Trophoblast cell (in vitro differentiated cells and primary cell): ENCODE measurements around the gene LRWD1.
"Not testable (repeated sequence)": the region's sequence is repeated elsewhere in the genome, so short reads cannot be mapped to it uniquely, and the experiment has no call there.

ENCODE experiments used
- DNase-seq, 2 donors: peaks; one replicate each; pipeline ENCODE4 v3.0.0-alpha.2; 2016
- H2AFZ ChIP-seq: 2 replicates; pipeline ENCODE4 v1.6.1; 2013; ENCODE audit warnings: low read length, moderate library complexity, mild to moderate bottlenecking; ENCODE audit not compliant: insufficient read depth, poor library complexity
- H2AK5ac ChIP-seq: 2 replicates; pipeline ENCODE4 v1.6.1; 2013; ENCODE audit warnings: mild to moderate bottlenecking, low read length
- H2BK120ac ChIP-seq: 2 replicates; pipeline ENCODE4 v1.6.1; 2013; ENCODE audit warnings: low read length, mild to moderate bottlenecking, moderate library complexity; ENCODE audit not compliant: insufficient read depth, poor library complexity
- H2BK12ac ChIP-seq: 2 replicates; pipeline ENCODE4 v1.6.1; 2013; ENCODE audit warnings: mild to moderate bottlenecking, low read length, moderate library complexity
- H2BK5ac ChIP-seq: 2 replicates; pipeline ENCODE4 v1.6.1; 2013; ENCODE audit warnings: low read length, low read depth, moderate library complexity, mild to moderate bottlenecking; ENCODE audit not compliant: poor library complexity
- H3K14ac ChIP-seq: 2 replicates; pipeline ENCODE4 v1.6.1; 2013; ENCODE audit warnings: mild to moderate bottlenecking, low read length
- H3K18ac ChIP-seq: 2 replicates; pipeline ENCODE4 v1.6.1; 2013; ENCODE audit warnings: mild to moderate bottlenecking, low read length
- H3K23ac ChIP-seq: 2 replicates; pipeline ENCODE4 v1.6.1; 2013; ENCODE audit warnings: low read length
- H3K27ac ChIP-seq: 2 replicates; pipeline ENCODE4 v1.5.1; 2013; ENCODE audit warnings: low read depth, mild to moderate bottlenecking, inconsistent platforms, low read length, moderate library complexity
- H3K27me3 ChIP-seq: 2 replicates; pipeline ENCODE4 v1.6.1; 2013; ENCODE audit warnings: inconsistent platforms, mild to moderate bottlenecking, low read length, moderate library complexity; ENCODE audit not compliant: insufficient read depth
- H3K36me3 ChIP-seq, 2 experiments: 1 replicate in 1 of 2; 2 replicates in 1 of 2; pipeline ENCODE4 v1.6.1; 2013; ENCODE audit warnings: low read length in 2 of 2, mild to moderate bottlenecking in 2 of 2, moderate library complexity in 1 of 2; ENCODE audit not compliant: insufficient read depth in 2 of 2, control insufficient read depth in 1 of 2
- H3K4ac ChIP-seq: 2 replicates; pipeline ENCODE4 v1.6.1; 2013; ENCODE audit warnings: low read depth, mild to moderate bottlenecking, low read length, moderate library complexity
- H3K4me1 ChIP-seq, 2 experiments: 1 replicate in 1 of 2; 2 replicates in 1 of 2; pipeline ENCODE4 v1.6.1; 2013; ENCODE audit warnings: low read length in 2 of 2, mild to moderate bottlenecking in 2 of 2, moderate library complexity in 1 of 2; ENCODE audit not compliant: insufficient read depth in 2 of 2, control insufficient read depth in 1 of 2
- H3K4me2 ChIP-seq: 2 replicates; pipeline ENCODE4 v1.6.1; 2013; ENCODE audit warnings: inconsistent platforms, mild to moderate bottlenecking, low read length, moderate library complexity
- H3K4me3 ChIP-seq: 2 replicates; pipeline ENCODE4 v1.5.1; 2013; ENCODE audit warnings: mild to moderate bottlenecking, low read depth, low read length, inconsistent platforms
- H3K79me1 ChIP-seq: one replicate; pipeline ENCODE4 v1.6.1; 2013; ENCODE audit warnings: low read length
- H3K79me2 ChIP-seq: 2 replicates; pipeline ENCODE4 v1.6.1; 2013; ENCODE audit warnings: low read length, mild to moderate bottlenecking; ENCODE audit not compliant: control insufficient read depth, insufficient read depth, poor library complexity
- H3K9ac ChIP-seq: 2 replicates; pipeline ENCODE4 v1.6.1; 2013; ENCODE audit warnings: mild to moderate bottlenecking, low read length
- H3K9me3 ChIP-seq: 2 replicates; pipeline ENCODE4 v1.6.1; 2013; ENCODE audit warnings: low read depth, mild to moderate bottlenecking, control low read depth, inconsistent platforms, low read length; ENCODE audit not compliant: insufficient read depth
- H4K12ac ChIP-seq: 2 replicates; pipeline ENCODE4 v1.6.1; 2013; ENCODE audit warnings: low read depth, mild to moderate bottlenecking, low read length, moderate library complexity
- H4K8ac ChIP-seq: 2 replicates; pipeline ENCODE4 v1.6.1; 2013; ENCODE audit warnings: low read depth, mild to moderate bottlenecking, low read length, moderate library complexity
- H4K91ac ChIP-seq: one replicate; pipeline ENCODE4 v1.6.1; 2013; ENCODE audit warnings: low read depth, mild to moderate bottlenecking, low read length, moderate library complexity
- WGBS: extraction: QIAGEN DNeasy Blood & Tissue Kit; methylation state at CpG from one replicate; pipeline ENCODE4 v1.1.7; 2013; ENCODE audit warnings: missing lambda C conversion rate; ENCODE audit not compliant: insufficient read length, insufficient coverage; ENCODE audit errors: extremely low coverage; 5-methylcytosine and 5-hydroxymethylcytosine counted together

LRWD1 gene

GRCh38 chr7:102474116-102474515 is 9.3 kb downstream of the LRWD1 start:
- not testable (repeated sequence) for H3K27me3 ChIP-seq, H3K14ac ChIP-seq, H3K79me2 ChIP-seq, H3K18ac ChIP-seq, H4K12ac ChIP-seq, H3K9me3 ChIP-seq, DNase-seq, H2AK5ac ChIP-seq, H3K9ac ChIP-seq, H3K4me2 ChIP-seq, H2BK5ac ChIP-seq, H2BK12ac ChIP-seq, H3K4me3 ChIP-seq, H2BK120ac ChIP-seq, H3K4me1 ChIP-seq, H3K4ac ChIP-seq, H3K27ac ChIP-seq, H4K8ac ChIP-seq, H3K23ac ChIP-seq, H4K91ac ChIP-seq, H3K79me1 ChIP-seq, H2AFZ ChIP-seq
- peaks cover 33 to 44% of the 10 kb centered on the region in 2 experiments for H3K36me3 ChIP-seq
- no CpG with 5 or more reads among the region's 14 CpGs for WGBS

DNA sequence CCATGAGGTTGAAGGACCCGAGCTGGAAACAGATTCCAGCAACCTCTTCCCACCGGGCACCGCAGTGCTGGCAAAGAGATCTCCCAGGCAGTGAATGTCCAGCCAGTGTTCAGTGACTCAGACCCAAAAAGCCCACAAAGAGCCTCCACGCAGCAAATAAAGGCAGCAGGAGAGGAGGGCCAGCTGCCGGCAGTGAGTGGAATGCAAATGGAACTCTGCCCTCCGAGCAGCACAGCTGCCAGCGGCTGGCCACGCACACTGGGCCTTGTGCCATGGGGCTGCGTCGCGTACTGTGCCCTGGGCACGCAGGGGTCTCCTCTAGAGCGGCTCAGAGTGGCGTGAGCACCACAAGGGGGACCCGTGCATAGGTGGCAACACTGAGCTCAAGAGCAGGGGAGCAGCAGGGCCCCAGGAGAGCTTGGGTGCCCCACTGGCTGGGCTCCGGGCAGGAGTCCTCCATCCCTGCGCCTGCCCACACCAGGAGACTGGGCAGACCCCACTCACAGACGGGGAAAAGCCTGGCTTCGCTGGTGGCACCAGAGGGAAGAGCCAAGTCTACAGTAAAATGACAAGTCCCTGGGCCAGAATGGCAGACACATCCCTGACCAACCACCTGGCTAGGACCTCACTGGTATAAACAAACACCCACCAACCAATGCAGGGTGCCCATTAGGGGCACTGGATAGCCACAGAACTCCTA is 10.1 kb downstream of the LRWD1 start:
- H3K36me3 ChIP-seq = peaks cover 25 to 37% of the 10 kb centered on the region in 2 experiments
- H2BK12ac ChIP-seq, H3K79me1 ChIP-seq, H3K4me2 ChIP-seq, H3K9ac ChIP-seq, H2BK5ac ChIP-seq, H2AK5ac ChIP-seq, H2BK120ac ChIP-seq, H3K9me3 ChIP-seq, H3K27me3 ChIP-seq, H4K12ac ChIP-seq, H3K4me1 ChIP-seq, H3K27ac ChIP-seq, H4K91ac ChIP-seq, H3K79me2 ChIP-seq, H3K4me3 ChIP-seq, H3K14ac ChIP-seq, DNase-seq, H3K4ac ChIP-seq, H4K8ac ChIP-seq, H3K18ac ChIP-seq, H3K23ac ChIP-seq, H2AFZ ChIP-seq: not testable (repeated sequence)
- WGBS = no CpG with 5 or more reads among the region's 19 CpGs

DNA sequence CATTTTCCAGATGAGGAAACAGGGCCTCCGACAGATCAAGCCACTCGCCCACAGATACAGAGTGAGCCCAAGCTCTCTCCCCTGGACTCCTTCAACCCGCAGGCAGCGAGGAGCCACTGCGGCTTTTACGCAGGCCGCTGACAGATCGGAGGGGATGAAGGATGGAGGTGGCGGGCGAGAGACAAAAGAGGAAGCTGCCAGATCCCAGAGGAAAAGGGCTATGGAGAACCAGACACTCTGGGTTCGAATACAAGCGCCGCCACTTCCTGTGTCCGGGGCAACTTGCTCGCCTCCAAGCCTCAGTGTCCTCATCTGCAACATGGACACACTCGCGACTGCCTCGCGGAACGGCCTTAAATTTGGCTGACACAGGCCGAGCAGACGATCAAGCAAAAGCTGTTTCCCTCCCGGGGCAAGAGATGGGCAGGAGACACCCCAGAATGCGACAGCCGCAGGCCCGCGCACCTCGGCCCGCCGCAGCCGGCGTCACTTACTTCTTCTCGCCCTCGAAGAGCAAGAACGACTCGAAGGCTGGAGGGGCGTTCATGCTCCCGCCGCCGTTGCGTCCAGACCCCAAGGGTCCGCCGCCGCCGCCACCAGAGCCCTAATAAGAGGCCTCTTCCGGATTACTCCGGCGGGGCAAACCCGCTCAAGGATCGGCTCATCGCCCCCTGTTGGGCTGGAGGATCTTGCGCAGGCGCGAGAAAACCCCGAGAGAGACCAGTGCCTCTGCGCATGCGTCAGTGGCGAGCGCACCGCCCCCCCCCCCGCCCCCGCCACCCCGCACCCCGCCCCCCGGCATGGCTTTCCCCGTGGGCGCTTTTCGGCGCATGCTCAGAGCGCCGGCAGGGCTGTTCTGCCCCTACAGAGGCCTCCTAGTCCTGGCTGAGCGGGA is 13.8 kb downstream of the LRWD1 start, which contains the start of gene POLR2J:
Gene POLR2J, minus strand, starts transcription at position 609 of the 895 bp plus-strand sequence. Its CDS starts 62 bp downstream, at position 547.
- H2AK5ac ChIP-seq, H3K23ac ChIP-seq, H3K4me2 ChIP-seq, H3K27ac ChIP-seq, H2BK5ac ChIP-seq, H3K27me3 ChIP-seq, H3K9me3 ChIP-seq, H3K4me1 ChIP-seq, H2AFZ ChIP-seq, H3K79me1 ChIP-seq, H3K36me3 ChIP-seq, H3K14ac ChIP-seq, H4K91ac ChIP-seq, H3K18ac ChIP-seq, H3K4ac ChIP-seq, H2BK12ac ChIP-seq, H3K79me2 ChIP-seq, H4K12ac ChIP-seq, H3K9ac ChIP-seq, H2BK120ac ChIP-seq: not testable (repeated sequence)
- no CpG with 5 or more reads among the region's 72 CpGs for WGBS
- H4K8ac ChIP-seq = peak within 1 kb of the TSS; percentile 77
- peak within 1 kb of the TSS; percentile 67 for H3K4me3 ChIP-seq
- peak; percentile 56 to 84 for DNase-seq

DNA sequence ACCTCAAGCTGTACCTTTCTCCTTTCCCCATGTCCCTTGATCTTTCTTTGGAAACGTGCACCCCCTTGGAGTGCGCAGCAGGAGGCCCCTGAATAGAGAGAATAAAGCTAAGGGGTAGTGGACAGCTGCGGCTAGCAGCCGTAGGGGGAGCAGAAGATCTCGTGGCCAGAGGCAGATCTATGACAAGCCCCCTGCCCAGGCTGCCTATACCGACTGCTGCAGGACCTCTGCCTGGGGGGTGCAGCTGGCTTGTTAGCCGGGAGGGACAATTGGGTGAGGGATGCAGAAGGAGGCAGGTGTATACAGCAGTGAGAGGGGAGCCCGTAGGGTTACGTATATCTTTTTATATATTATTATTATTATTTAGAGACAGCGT is 14.4 kb downstream of the LRWD1 start:
- not testable (repeated sequence) for H4K91ac ChIP-seq

More for the DNA sequence above, 14.4 kb downstream of the LRWD1 start:
- not testable (repeated sequence) for H3K14ac ChIP-seq, H3K4me3 ChIP-seq, H2BK5ac ChIP-seq, H3K23ac ChIP-seq, H3K27ac ChIP-seq, H2AFZ ChIP-seq, DNase-seq, H4K12ac ChIP-seq, H4K8ac ChIP-seq, H2BK12ac ChIP-seq, H3K4me2 ChIP-seq, H3K18ac ChIP-seq, H2BK120ac ChIP-seq, H3K27me3 ChIP-seq, H3K36me3 ChIP-seq, H3K9ac ChIP-seq, H2AK5ac ChIP-seq, H3K79me1 ChIP-seq, H3K9me3 ChIP-seq, H3K4ac ChIP-seq, H3K4me1 ChIP-seq, H3K79me2 ChIP-seq
- no CpG with 5 or more reads among the region's 10 CpGs for WGBS
